ENCODE measurements around the gene NKAIN1. TPM values are rescaled to one million over a fixed set of nuclear protein-coding genes. Genes with fewer than 3 reads are reported as not detected.

Gene NKAIN1
- polyA plus RNA-seq, 1 donor from 2014 or later, result 33.4 TPM

DNA sequence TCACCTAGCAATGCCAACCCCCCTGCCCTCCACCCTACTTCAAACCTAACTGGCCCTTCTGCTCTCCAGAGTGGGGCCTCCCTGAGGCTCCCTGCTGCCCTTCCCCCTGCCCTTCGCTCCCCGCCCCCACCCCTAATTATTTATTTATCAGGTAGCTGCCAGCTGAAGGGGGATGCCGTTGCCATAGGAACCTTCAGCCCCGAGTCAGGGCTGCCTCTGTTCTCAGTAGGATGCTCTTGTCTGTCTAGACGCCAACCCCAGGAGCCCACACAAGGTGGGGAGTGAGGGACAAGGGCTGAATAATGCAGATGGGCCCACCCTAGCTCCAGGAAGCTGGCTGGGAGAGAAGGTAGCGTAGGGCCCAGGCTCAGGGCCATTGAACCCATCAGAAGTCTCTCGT lies 41.1 kb downstream of the NKAIN1 start:
- H3K9me2 ChIP-seq (ENCODE audit: insufficient read depth, low read length), result no peaks in the 10 kb centered on the region
- no peaks in the 10 kb centered on the region for H3K9me3 ChIP-seq (ENCODE audit: low read length)
- H3K4me3 ChIP-seq (ENCODE audit: low read length), result peak overlapping the region; percentile 52
- H3F3A ChIP-seq (ENCODE audit: insufficient read depth, low read length, poor library complexity, severe bottlenecking), result no peaks in the 10 kb centered on the region
- H3K9ac ChIP-seq (ENCODE audit: low read length), result peak overlapping the region; percentile 20
- no peak overlapping the region for H2AFZ ChIP-seq (ENCODE audit: low read depth, low read length)
- peaks cover 4% of the 10 kb centered on the region for H3K79me2 ChIP-seq (replicated peaks; ENCODE audit: insufficient read depth, low read length)
- TF ChIP-seq, protein P1, sequence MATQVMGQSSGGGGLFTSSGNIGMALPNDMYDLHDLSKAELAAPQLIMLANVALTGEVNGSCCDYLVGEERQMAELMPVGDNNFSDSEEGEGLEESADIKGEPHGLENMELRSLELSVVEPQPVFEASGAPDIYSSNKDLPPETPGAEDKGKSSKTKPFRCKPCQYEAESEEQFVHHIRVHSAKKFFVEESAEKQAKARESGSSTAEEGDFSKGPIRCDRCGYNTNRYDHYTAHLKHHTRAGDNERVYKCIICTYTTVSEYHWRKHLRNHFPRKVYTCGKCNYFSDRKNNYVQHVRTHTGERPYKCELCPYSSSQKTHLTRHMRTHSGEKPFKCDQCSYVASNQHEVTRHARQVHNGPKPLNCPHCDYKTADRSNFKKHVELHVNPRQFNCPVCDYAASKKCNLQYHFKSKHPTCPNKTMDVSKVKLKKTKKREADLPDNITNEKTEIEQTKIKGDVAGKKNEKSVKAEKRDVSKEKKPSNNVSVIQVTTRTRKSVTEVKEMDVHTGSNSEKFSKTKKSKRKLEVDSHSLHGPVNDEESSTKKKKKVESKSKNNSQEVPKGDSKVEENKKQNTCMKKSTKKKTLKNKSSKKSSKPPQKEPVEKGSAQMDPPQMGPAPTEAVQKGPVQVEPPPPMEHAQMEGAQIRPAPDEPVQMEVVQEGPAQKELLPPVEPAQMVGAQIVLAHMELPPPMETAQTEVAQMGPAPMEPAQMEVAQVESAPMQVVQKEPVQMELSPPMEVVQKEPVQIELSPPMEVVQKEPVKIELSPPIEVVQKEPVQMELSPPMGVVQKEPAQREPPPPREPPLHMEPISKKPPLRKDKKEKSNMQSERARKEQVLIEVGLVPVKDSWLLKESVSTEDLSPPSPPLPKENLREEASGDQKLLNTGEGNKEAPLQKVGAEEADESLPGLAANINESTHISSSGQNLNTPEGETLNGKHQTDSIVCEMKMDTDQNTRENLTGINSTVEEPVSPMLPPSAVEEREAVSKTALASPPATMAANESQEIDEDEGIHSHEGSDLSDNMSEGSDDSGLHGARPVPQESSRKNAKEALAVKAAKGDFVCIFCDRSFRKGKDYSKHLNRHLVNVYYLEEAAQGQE (IDR thresholded peaks at IDR 0.05; ENCODE audit: borderline replicate concordance), result no peak
- TF ChIP-seq CTCF (IDR thresholded peaks at IDR 0.05; ENCODE audit: poor library complexity, severe bottlenecking), result no peak
- no peak for TF ChIP-seq EZH2 (IDR thresholded peaks at IDR 0.05; ENCODE audit: borderline replicate concordance, insufficient read depth, low read length, poor library complexity, severe bottlenecking)
- TF ChIP-seq TAF1 (IDR thresholded peaks at IDR 0.05; ENCODE audit: low read depth), result no peak
- no peak for TF ChIP-seq RAD21 (conservative IDR thresholded peaks at IDR 0.05)
- TF ChIP-seq SMC3 (conservative IDR thresholded peaks at IDR 0.05; ENCODE audit: poor library complexity), result no peak
- no peak for TF ChIP-seq MXI1 (conservative IDR thresholded peaks at IDR 0.05; ENCODE audit: poor library complexity, severe bottlenecking)
- no peak for TF ChIP-seq EP300 (conservative IDR thresholded peaks at IDR 0.05; ENCODE audit: poor library complexity, severe bottlenecking)
- TF ChIP-seq POLR2AphosphoS5 (IDR thresholded peaks at IDR 0.05), result no peak
- peak overlapping the region; percentile 56 for H3K27ac ChIP-seq (ENCODE audit: low read length)
- H3K4me2 ChIP-seq (ENCODE audit: low read length), result peak overlapping the region; percentile 44
- no peaks in the 10 kb centered on the region for H4K20me1 ChIP-seq (ENCODE audit: insufficient read depth)
- no peaks in the 10 kb centered on the region for H3K36me3 ChIP-seq (ENCODE audit: insufficient read depth, low read length)
- H3K27me3 ChIP-seq (ENCODE audit: insufficient read depth, low read depth, low read length), result no peaks in the 10 kb centered on the region

DNA sequence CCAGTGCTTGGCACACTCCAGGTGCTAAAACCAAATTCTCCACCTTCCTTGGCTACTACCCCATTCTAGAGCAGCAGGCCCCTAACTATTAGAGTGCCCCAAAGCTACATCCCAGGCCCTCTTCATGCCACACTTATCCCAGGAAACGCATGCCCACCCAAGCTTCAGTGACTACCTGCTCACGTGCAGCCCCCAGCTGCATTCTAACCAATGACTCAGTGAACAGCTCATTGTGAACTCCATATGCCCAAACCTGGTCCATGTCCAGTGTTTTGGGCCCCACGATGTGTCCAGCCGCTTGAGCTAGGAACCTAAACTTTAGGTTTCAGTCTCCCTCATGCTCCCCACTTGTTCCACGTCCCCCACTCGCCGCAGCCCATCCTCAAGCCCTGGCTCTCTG lies 41.5 kb downstream of the NKAIN1 start:
- Histone ChIP-seq H3K27me3 (ENCODE audit: insufficient read depth, low read depth, low read length) (no peaks in the 10 kb centered on the region), H3K36me3 (ENCODE audit: insufficient read depth, low read length) (no peaks in the 10 kb centered on the region), H3K9me3 (ENCODE audit: low read length) (no peaks in the 10 kb centered on the region), H3K9me2 (ENCODE audit: insufficient read depth, low read length) (no peaks in the 10 kb centered on the region), H3K4me2 (ENCODE audit: low read length) (peak overlapping the region; percentile 44), H4K20me1 (ENCODE audit: insufficient read depth) (no peaks in the 10 kb centered on the region), H3F3A (ENCODE audit: insufficient read depth, low read length, poor library complexity, severe bottlenecking) (no peaks in the 10 kb centered on the region), H3K79me2 (replicated peaks; ENCODE audit: insufficient read depth, low read length) (peaks cover 4% of the 10 kb centered on the region), H3K27ac (ENCODE audit: low read length) (peak overlapping the region; percentile 56), H3K4me3 (ENCODE audit: low read length) (peak overlapping the region; percentile 52), H3K9ac (ENCODE audit: low read length) (peak overlapping the region; percentile 5), H2AFZ (ENCODE audit: low read depth, low read length) (no peak overlapping the region)
- TF ChIP-seq, protein P1 (IDR thresholded peaks at IDR 0.05; ENCODE audit: borderline replicate concordance), result no peak
- no peak for TF ChIP-seq CTCF (IDR thresholded peaks at IDR 0.05; ENCODE audit: poor library complexity, severe bottlenecking)

All from neural cell (in vitro differentiated cells).